OCI-LY1 (cell line): ENCODE measurements around the gene ATP8A2.

Experiments used
- H2AFZ ChIP-seq: fragments of 200-600 bp; sonication (generic), shearing (Covaris generic); 2 replicates; pipeline ENCODE4 v1.6.0; 2014; ENCODE audit warnings: antibody characterized with exemption, mild to moderate bottlenecking, low read length
- H3F3A ChIP-seq: fragments of 200-600 bp; sonication (generic), shearing (Covaris generic); 2 replicates; pipeline ENCODE4 v1.6.0; 2014; ENCODE audit warnings: mild to moderate bottlenecking, antibody characterized with exemption, low read length, moderate library complexity; ENCODE audit not compliant: insufficient read depth
- H3K27ac ChIP-seq: fragments of 200-600 bp; sonication (generic); 2 replicates; pipeline ENCODE4 v1.5.1; 2014; ENCODE audit warnings: low read length, mixed run types, mild to moderate bottlenecking, low read depth; ENCODE audit not compliant: poor library complexity, severe bottlenecking
- H3K27me3 ChIP-seq: fragments of 200-600 bp; sonication (generic); 2 replicates; pipeline ENCODE4 v1.6.0; 2014; ENCODE audit warnings: antibody characterized with exemption, mild to moderate bottlenecking, low read length, moderate library complexity; ENCODE audit not compliant: insufficient read depth
- H3K36me3 ChIP-seq: fragments of 200-600 bp; sonication (generic); 2 replicates; pipeline ENCODE4 v1.6.1; 2014; ENCODE audit warnings: mild to moderate bottlenecking, antibody characterized with exemption, low read length, moderate library complexity, mixed read lengths; ENCODE audit not compliant: insufficient read depth
- H3K4me1 ChIP-seq: fragments of 200-600 bp; sonication (generic); 2 replicates; pipeline ENCODE4 v1.5.1; 2014; ENCODE audit warnings: mild to moderate bottlenecking, low read length, moderate library complexity; ENCODE audit not compliant: insufficient read depth, severe bottlenecking
- H3K4me2 ChIP-seq: fragments of 200-600 bp; sonication (generic), shearing (Covaris generic); 2 replicates; pipeline ENCODE4 v1.6.1; 2014; ENCODE audit warnings: low read length
- H3K4me3 ChIP-seq: fragments of 200-600 bp; sonication (generic); 2 replicates; pipeline ENCODE4 v1.5.1; 2014; ENCODE audit warnings: low read length, low read depth, mild to moderate bottlenecking, mixed read lengths; ENCODE audit not compliant: poor library complexity, severe bottlenecking
- H3K79me2 ChIP-seq: fragments of 200-600 bp; shearing (Covaris generic); 2 replicates; pipeline ENCODE4 v1.6.1; 2016; ENCODE audit warnings: mixed run types, low read length, mixed read lengths; ENCODE audit not compliant: insufficient read depth
- H3K9ac ChIP-seq: fragments of 200-600 bp; sonication (generic), shearing (Covaris generic); 2 replicates; pipeline ENCODE4 v1.6.1; 2014; ENCODE audit warnings: mild to moderate bottlenecking, low read length, mixed read lengths
- H3K9me2 ChIP-seq: fragments of 200-600 bp; sonication (generic), shearing (Covaris generic); 2 replicates; pipeline ENCODE4 v1.6.1; 2014; ENCODE audit warnings: low read depth, mild to moderate bottlenecking, low read length, mixed read lengths
- H3K9me3 ChIP-seq: fragments of 200-600 bp; shearing (Covaris generic); 2 replicates; pipeline ENCODE4 v1.6.1; 2014; ENCODE audit warnings: low read length, mixed read lengths
- H4K20me1 ChIP-seq: fragments of 200-600 bp; sonication (generic), shearing (Covaris generic); 2 replicates; pipeline ENCODE4 v1.6.0; 2016; ENCODE audit warnings: mild to moderate bottlenecking, low read length; ENCODE audit not compliant: insufficient read depth
- CTCF ChIP-seq: fragments of 200-600 bp; sonication (generic), shearing (Covaris generic); IDR thresholded peaks from 2 replicates; pipeline ENCODE4 v1.5.1; 2017; ENCODE audit warnings: mild to moderate bottlenecking, antibody characterized with exemption, low read length, moderate library complexity, mixed read lengths
- EZH2 ChIP-seq: fragments of 200-600 bp; sonication (generic), shearing (Covaris generic); IDR thresholded peaks from 2 replicates; pipeline ENCODE4 v1.8.0; 2017; ENCODE audit warnings: borderline replicate concordance, mixed run types, mild to moderate bottlenecking, antibody characterized with exemption, low read length, moderate library complexity, mixed read lengths

ATP8A2 gene

GRCh38 chr13:25678398-25678797, 306.6 kb downstream of the ATP8A2 start:
- no peak overlapping the region for H3K4me2 ChIP-seq
- no peaks in the 10 kb centered on the region for H3K9me3 ChIP-seq
- no peaks in the 10 kb centered on the region for H3K9me2 ChIP-seq
- H3K4me1 ChIP-seq, result no peaks in the 10 kb centered on the region
- no peak overlapping the region for H3K4me3 ChIP-seq
- no peak overlapping the region for H2AFZ ChIP-seq
- no peaks in the 10 kb centered on the region for H4K20me1 ChIP-seq
- no peak overlapping the region for H3K27ac ChIP-seq
- TF ChIP-seq CTCF (no peak), EZH2 (no peak)
- no peaks in the 10 kb centered on the region for H3K79me2 ChIP-seq
- H3K27me3 ChIP-seq, result no peaks in the 10 kb centered on the region
- H3K9ac ChIP-seq, result no peak overlapping the region
- no peaks in the 10 kb centered on the region for H3F3A ChIP-seq
- no peaks in the 10 kb centered on the region for H3K36me3 ChIP-seq

GRCh38 chr13:25679159-25679558, 307.4 kb downstream of the ATP8A2 start:
- H3K9me2 ChIP-seq, result no peaks in the 10 kb centered on the region
- no peak overlapping the region for H3K4me2 ChIP-seq
- no peak overlapping the region for H3K4me3 ChIP-seq
- TF ChIP-seq EZH2 (no peak), CTCF (no peak)
- H2AFZ ChIP-seq, result no peak overlapping the region
- no peaks in the 10 kb centered on the region for H3K4me1 ChIP-seq
- no peaks in the 10 kb centered on the region for H3K36me3 ChIP-seq
- H3K27me3 ChIP-seq, result no peaks in the 10 kb centered on the region
- H3K79me2 ChIP-seq, result no peaks in the 10 kb centered on the region
- H3F3A ChIP-seq, result no peaks in the 10 kb centered on the region
- no peaks in the 10 kb centered on the region for H4K20me1 ChIP-seq
- no peak overlapping the region for H3K9ac ChIP-seq
- no peak overlapping the region for H3K27ac ChIP-seq
- H3K9me3 ChIP-seq, result no peaks in the 10 kb centered on the region

GRCh38 chr13:25679936-25680335, 308.2 kb downstream of the ATP8A2 start:
- Histone ChIP-seq H3K4me2 (no peak overlapping the region), H3K36me3 (no peaks in the 10 kb centered on the region), H3F3A (no peaks in the 10 kb centered on the region), H3K79me2 (no peaks in the 10 kb centered on the region), H3K27me3 (no peaks in the 10 kb centered on the region), H3K4me1 (no peaks in the 10 kb centered on the region), H3K9ac (no peak overlapping the region), H3K9me3 (no peaks in the 10 kb centered on the region), H3K4me3 (no peak overlapping the region), H3K9me2 (no peaks in the 10 kb centered on the region), H4K20me1 (no peaks in the 10 kb centered on the region), H2AFZ (no peak overlapping the region), H3K27ac (no peak overlapping the region)
- TF ChIP-seq EZH2 (no peak), CTCF (no peak)
